HG03135 (cell line): ENCODE results near the gene KRT9.
"Not testable (repeated sequence)": the region's sequence is repeated elsewhere in the genome, so short reads cannot be mapped to it uniquely, and the experiment has no call there.

Source experiments
- ATAC-seq: cut with Tn5 transposase; IDR thresholded peaks from one replicate; pipeline ENCODE4 v1.9.1; 2021; ENCODE audit warnings: mild to moderate bottlenecking, moderate library complexity; ENCODE audit not compliant: unreplicated experiment

Gene KRT9

GRCh38 chr17:41606930-41607329 is 35.1 kb upstream of the KRT9 start:
- ATAC-seq: not testable (repeated sequence)

- ATAC-seq: no peak
Observed at GRCh38 chr17:41602524-41602923, 30.7 kb upstream of the KRT9 start.

GRCh38 chr17:41600318-41600717 is 28.5 kb upstream of the KRT9 start:
- ATAC-seq: no peak

GRCh38 chr17:41599680-41600079 is 27.8 kb upstream of the KRT9 start:
- no peak for ATAC-seq

GRCh38 chr17:41595585-41595984 is 23.7 kb upstream of the KRT9 start:
- ATAC-seq: no peak

GRCh38 chr17:41594363-41594915 is 22.6 kb upstream of the KRT9 start:
- no peak for ATAC-seq

- ATAC-seq: no peak
Observed at GRCh38 chr17:41593306-41593981, 21.6 kb upstream of the KRT9 start.

- no peak for ATAC-seq
Observed at GRCh38 chr17:41592601-41593305, 20.9 kb upstream of the KRT9 start.

GRCh38 chr17:41589301-41589700 is 17.4 kb upstream of the KRT9 start:
- ATAC-seq: no peak

GRCh38 chr17:41588126-41588810 is 16.4 kb upstream of the KRT9 start:
- no peak for ATAC-seq

GRCh38 chr17:41586863-41587495 is 15.1 kb upstream of the KRT9 start, which contains the start of gene KRT14:
KRT14 (minus strand) TSS chr17:41586895; CDS start chr17:41586834, 61 bp downstream.
- ATAC-seq: no peak

- no peak for ATAC-seq
Observed at GRCh38 chr17:41585301-41586056, 13.6 kb upstream of the KRT9 start.

- not testable (repeated sequence) for ATAC-seq
Observed at GRCh38 chr17:41584331-41584927, 12.6 kb upstream of the KRT9 start.

GRCh38 chr17:41583137-41584127 is 11.6 kb upstream of the KRT9 start:
- no peak for ATAC-seq

GRCh38 chr17:41582061-41582968 is 10.5 kb upstream of the KRT9 start:
- ATAC-seq: not testable (repeated sequence)

- no peak for ATAC-seq
Observed at GRCh38 chr17:41581366-41582060, 9.7 kb upstream of the KRT9 start.
